Fibroblast of lung (primary cell): ENCODE data around the gene PPP4C. TPM values are rescaled to one million over a fixed set of nuclear protein-coding genes. Genes with fewer than 3 reads are reported as not detected.
"Not testable (repeated sequence)": the region's sequence is repeated elsewhere in the genome, so short reads cannot be mapped to it uniquely, and the experiment has no call there.

ENCODE experiments used
- DNase-seq, 2 donors: peaks; one replicate each; pipeline versions ENCODE4 v3.0.0 to v3.0.0-alpha.2; 2010; ENCODE audit warnings: low read depth in 2 of 2
- H2AFZ ChIP-seq: 2 replicates; pipeline ENCODE4 v1.5.1; 2012; ENCODE audit warnings: low read length, control low read depth, inconsistent platforms
- H3K27ac ChIP-seq: 2 replicates; pipeline ENCODE4 v1.5.1; 2011; ENCODE audit warnings: low read length, control low read depth; ENCODE audit not compliant: insufficient read depth
- H3K27me3 ChIP-seq: 2 replicates; pipeline ENCODE4 v1.5.1; 2011; ENCODE audit warnings: mild to moderate bottlenecking, low read length; ENCODE audit not compliant: control insufficient read depth, insufficient read depth
- H3K36me3 ChIP-seq: 2 replicates; pipeline ENCODE4 v1.5.1; 2011; ENCODE audit warnings: low read length; ENCODE audit not compliant: control insufficient read depth, insufficient read depth
- H3K4me1 ChIP-seq: 2 replicates; pipeline ENCODE4 v1.5.1; 2011; ENCODE audit warnings: low read length; ENCODE audit not compliant: control insufficient read depth, insufficient read depth; ENCODE audit errors: extremely low read depth
- H3K4me2 ChIP-seq: 2 replicates; pipeline ENCODE4 v1.5.1; 2011; ENCODE audit warnings: low read length, control low read depth; ENCODE audit not compliant: insufficient read depth; ENCODE audit errors: extremely low read depth
- H3K4me3 ChIP-seq, 4 experiments: fragments of 200-600 bp in 1 of 4; sonication (generic) in 1 of 4; replicated peaks in 1 of 4; 2 replicates each; pipeline ENCODE4 v1.5.1; 2011 to 2016; ENCODE audit warnings: low read length in 4 of 4, low read depth in 3 of 4, mild to moderate bottlenecking in 3 of 4, control low read depth in 2 of 4, inconsistent platforms in 1 of 4, mixed read lengths in 1 of 4; ENCODE audit not compliant: insufficient read depth in 1 of 4; ENCODE audit errors: control extremely low read depth in 1 of 4
- H3K79me2 ChIP-seq: 2 replicates; pipeline ENCODE4 v1.5.1; 2012; ENCODE audit warnings: mild to moderate bottlenecking, low read length, inconsistent platforms; ENCODE audit not compliant: control insufficient read depth, insufficient read depth
- H3K9ac ChIP-seq: 2 replicates; pipeline ENCODE4 v1.5.1; 2011; ENCODE audit warnings: mild to moderate bottlenecking, low read length, control low read depth; ENCODE audit not compliant: insufficient read depth
- H3K9me3 ChIP-seq: 2 replicates; pipeline ENCODE4 v1.5.1; 2012; ENCODE audit warnings: low read depth, low read length; ENCODE audit not compliant: control insufficient read depth, insufficient read depth
- H4K20me1 ChIP-seq: 2 replicates; pipeline ENCODE4 v1.5.1; 2011; ENCODE audit warnings: low read length; ENCODE audit not compliant: control insufficient read depth, insufficient read depth; ENCODE audit errors: extremely low read depth
- CTCF ChIP-seq, 2 donors: IDR thresholded peaks in 1 of 2; conservative IDR thresholded peaks in 1 of 2; 1 replicate in 1 of 2; 2 replicates in 1 of 2; pipeline ENCODE4 v1.5.1; 2011 to 2012; ENCODE audit warnings: low read length in 2 of 2, control low read depth in 1 of 2, inconsistent platforms in 1 of 2, low read depth in 1 of 2, mild to moderate bottlenecking in 1 of 2
- EZH2 ChIP-seq: IDR thresholded peaks from 2 replicates; pipeline ENCODE4 v1.5.1; 2012; ENCODE audit warnings: low read length, control low read depth, mild to moderate bottlenecking; ENCODE audit errors: missing control alignments
- polyA plus RNA-seq, 2 donors: library from polyadenylated mRNA; depleted of rRNA in 1 of 2; stranded (reverse) in 1 of 2; unstranded in 1 of 2; fragments of >200 nt; gene quantifications; 2 replicates each; pipeline ENCODE4 v1.2.1, GENCODE V29; 2011 to 2012; ENCODE audit warnings: missing spikeins in 1 of 2
- total RNA-seq: library from RNA; depleted of rRNA; stranded (reverse); fragments of >200 nt; gene quantifications from 2 replicates; pipeline ENCODE4 v1.2.1, GENCODE V29; 2014

Gene PPP4C
- total and polyA plus RNA-seq, 2 donors (not counting 1 experiment from before 2014, with no cell fraction given), result 116 to 147 TPM

- Histone ChIP-seq H3K9ac (peak overlapping the region; percentile 63), H2AFZ (no peak overlapping the region), H3K4me2 (peak overlapping the region; percentile 83), H3K9me3 (no peaks in the 10 kb centered on the region), H3K27me3 (no peaks in the 10 kb centered on the region), H3K4me3 (peak overlapping the region; percentile 61 to 87 (median 76)), H3K79me2 (peaks cover 5% of the 10 kb centered on the region), H3K27ac (peak overlapping the region; percentile 81), H3K4me1 (peaks cover 7% of the 10 kb centered on the region), H4K20me1 (no peaks in the 10 kb centered on the region), H3K36me3 (peaks cover 4% of the 10 kb centered on the region)
- DNase-seq, result peak in 1 of 2 donors; percentile 5
- TF ChIP-seq EZH2 (no peak), CTCF (conservative IDR thresholded peaks at IDR 0.05 in 1 of 2, IDR thresholded peaks at IDR 0.05 in 1 of 2; ENCODE audit: low read depth in 1 of 2, low read length in 2 of 2) (no peak)
Observed at GRCh38 chr16:30122604-30123160, 46.9 kb downstream of the PPP4C start.

- TF ChIP-seq CTCF (conservative IDR thresholded peaks at IDR 0.05 in 1 of 2, IDR thresholded peaks at IDR 0.05 in 1 of 2; ENCODE audit: low read depth in 1 of 2, low read length in 2 of 2), result no peak
- TF ChIP-seq EZH2, result no peak
- H3K27me3 ChIP-seq, result no peaks in the 10 kb centered on the region
- peaks cover 5% of the 10 kb centered on the region for H3K4me1 ChIP-seq
- DNase-seq, result no peak
- no peak overlapping the region for H3K4me3 ChIP-seq
- H3K9me3 ChIP-seq, result no peaks in the 10 kb centered on the region
- H3K27ac ChIP-seq, result no peak overlapping the region
- no peaks in the 10 kb centered on the region for H3K36me3 ChIP-seq
- no peak overlapping the region for H3K9ac ChIP-seq
- no peak overlapping the region for H3K4me2 ChIP-seq
- peaks cover 5% of the 10 kb centered on the region for H3K79me2 ChIP-seq
- no peaks in the 10 kb centered on the region for H4K20me1 ChIP-seq
- no peak overlapping the region for H2AFZ ChIP-seq
Observed at GRCh38 chr16:30124985-30125379, 49.2 kb downstream of the PPP4C start.

- not testable (repeated sequence) for H4K20me1 ChIP-seq, H2AFZ ChIP-seq, H3K27ac ChIP-seq, H3K9me3 ChIP-seq, H3K9ac ChIP-seq, H3K4me2 ChIP-seq, H3K27me3 ChIP-seq, H3K36me3 ChIP-seq, H3K4me1 ChIP-seq, H3K4me3 ChIP-seq, H3K79me2 ChIP-seq, DNase-seq
Observed at GRCh38 chr16:30125690-30126089, 49.9 kb downstream of the PPP4C start.
